ENCODE data around the gene FBXO44. TPM values are rescaled to one million over a fixed set of nuclear protein-coding genes. Genes with fewer than 3 reads are reported as not detected.
A peak's percentile ranks its signal among the peaks of the same experiment; 100 is the strongest.

The FBXO44 gene
- polyA plus RNA-seq, 3 donors = 1.5 to 17.8 (median 2.0) TPM

DNA sequence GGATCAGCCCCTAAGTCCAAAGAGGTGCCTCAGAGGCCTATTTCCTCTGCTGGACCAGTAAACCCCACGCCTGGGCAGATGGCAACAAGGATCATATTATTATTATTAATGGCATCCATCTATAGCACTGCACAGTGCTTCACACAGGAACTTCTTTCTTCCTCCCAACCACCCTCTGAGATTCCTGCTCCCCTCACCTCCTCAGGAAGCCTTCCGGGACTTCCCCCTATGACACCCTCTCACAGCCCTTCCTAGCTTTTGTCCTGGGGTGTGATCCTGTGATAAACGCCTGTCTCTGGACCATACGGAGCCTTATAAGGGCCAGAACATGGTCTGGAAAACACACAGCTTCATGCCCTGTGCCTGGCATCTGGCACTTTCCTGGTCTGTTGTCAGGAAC, 3.7 kb upstream of the FBXO44 start:
- Histone ChIP-seq H3K9ac (ENCODE audit: insufficient read depth, low read length, poor library complexity, severe bottlenecking) (no peak overlapping the region), H3K4me1 (ENCODE audit: control insufficient read depth in 1 of 2, insufficient read depth in 2 of 2, low read length in 2 of 2) (peaks cover 9 to 34% of the 10 kb centered on the region in 2 donors), H3K36me3 (replicated peaks in 1 of 2; ENCODE audit: control insufficient read depth in 1 of 2, insufficient read depth in 2 of 2, low read length in 2 of 2) (no peaks in the 10 kb centered on the region), H3K4me3 (replicated peaks in 1 of 3; ENCODE audit: low read depth in 2 of 3, low read length in 3 of 3) (peak overlapping the region in 1 of 3 experiments; percentile 44), H3K27me3 (ENCODE audit: control insufficient read depth in 2 of 2, insufficient read depth in 2 of 2, low read length in 2 of 2) (peaks cover 5 to 57% of the 10 kb centered on the region in 2 donors), H2AFZ (ENCODE audit: insufficient read depth, low read depth, low read length, poor library complexity, severe bottlenecking) (no peak overlapping the region), H3K79me2 (ENCODE audit: insufficient read depth, low read length) (no peaks in the 10 kb centered on the region), H3K9me3 (replicated peaks in 1 of 2; ENCODE audit: control insufficient read depth in 1 of 2, insufficient read depth in 1 of 2, low read length in 2 of 2) (no peaks in the 10 kb centered on the region), H3K27ac (ENCODE audit: low read depth in 1 of 2, low read length in 2 of 2) (no peak overlapping the region), H4K20me1 (ENCODE audit: insufficient read depth, low read length) (no peaks in the 10 kb centered on the region), H3K4me2 (replicated peaks; ENCODE audit: extremely low read depth, low read length, poor library complexity, severe bottlenecking) (peak overlapping the region; percentile 61)
- intact Hi-C loops (cut with micrococcal nuclease) = loop anchor here (2.0 to 5.0 kb wide), 3 partner anchors 66 to 96 kb away; no protein-coding TSS in a partner anchor
- Mint-ChIP-seq H3K27me3 (ENCODE audit: low read depth in 3 of 3) (peaks cover 54 to 75% (median 62%) of the 10 kb centered on the region in 3 donors), H3K9me3 (peaks cover 0 to 5% (median 0%) of the 10 kb centered on the region in 7 donors), H3K4me1 (peaks cover 23% of the 10 kb centered on the region), H3K4me3 (peak overlapping the region in 1 of 2 donors; percentile 89), H3K36me3 (peaks cover 6 to 12% of the 10 kb centered on the region in 2 donors), H3K27ac (peak overlapping the region in 1 of 7 donors; percentile 38)
- no peak for DNase-seq
- no peak for TF ChIP-seq CTCF (IDR thresholded peaks at IDR 0.05)
- WGBS (ENCODE audit: insufficient coverage) = 97% methylated on average over 3 of the region's 4 CpGs

- Histone ChIP-seq H3K36me3 (replicated peaks in 1 of 2; ENCODE audit: control insufficient read depth in 1 of 2, insufficient read depth in 2 of 2, low read length in 2 of 2) (no peaks in the 10 kb centered on the region), H3K27me3 (ENCODE audit: control insufficient read depth in 2 of 2, insufficient read depth in 2 of 2, low read length in 2 of 2) (peaks cover 5 to 57% of the 10 kb centered on the region in 2 donors), H3K4me2 (replicated peaks; ENCODE audit: extremely low read depth, low read length, poor library complexity, severe bottlenecking) (no peak overlapping the region), H2AFZ (ENCODE audit: insufficient read depth, low read depth, low read length, poor library complexity, severe bottlenecking) (no peak overlapping the region), H3K9ac (ENCODE audit: insufficient read depth, low read length, poor library complexity, severe bottlenecking) (no peak overlapping the region), H3K27ac (ENCODE audit: low read depth in 1 of 2, low read length in 2 of 2) (no peak overlapping the region), H3K4me3 (replicated peaks in 1 of 3; ENCODE audit: low read depth in 2 of 3, low read length in 3 of 3) (no peak overlapping the region), H3K4me1 (ENCODE audit: control insufficient read depth in 1 of 2, insufficient read depth in 2 of 2, low read length in 2 of 2) (peaks cover 9 to 34% of the 10 kb centered on the region in 2 donors), H3K9me3 (replicated peaks in 1 of 2; ENCODE audit: control insufficient read depth in 1 of 2, insufficient read depth in 1 of 2, low read length in 2 of 2) (no peaks in the 10 kb centered on the region), H3K79me2 (ENCODE audit: insufficient read depth, low read length) (no peaks in the 10 kb centered on the region), H4K20me1 (ENCODE audit: insufficient read depth, low read length) (no peaks in the 10 kb centered on the region)
- Mint-ChIP-seq H3K4me1 (peaks cover 23% of the 10 kb centered on the region), H3K4me3 (peak overlapping the region in 1 of 2 donors; percentile 30), H3K36me3 (peaks cover 8 to 14% of the 10 kb centered on the region in 2 donors), H3K9me3 (peaks cover 0 to 5% (median 0%) of the 10 kb centered on the region in 7 donors), H3K27me3 (ENCODE audit: low read depth in 3 of 3) (peaks cover 50 to 75% (median 62%) of the 10 kb centered on the region in 3 donors), H3K27ac (no peak overlapping the region)
- intact Hi-C loops (cut with micrococcal nuclease) = loop anchor here in 1 of 2 donors (5.0 kb wide), 2 partner anchors 65 to 95 kb away; no protein-coding TSS in a partner anchor
- 94% methylated on average over 9 of the region's 11 CpGs for WGBS (ENCODE audit: insufficient coverage)
- no peak for DNase-seq
- no peak for TF ChIP-seq CTCF (IDR thresholded peaks at IDR 0.05)
Measured at GRCh38 chr1:11652203-11652780, 2.4 kb upstream of the FBXO44 start.
